Hepatocyte (in vitro differentiated cells): ENCODE data around the gene PLSCR2. TPM values are rescaled to one million over a fixed set of nuclear protein-coding genes. Genes with fewer than 3 reads are reported as not detected.

ENCODE experiments used
- DNase-seq: peaks from one replicate; pipeline ENCODE4 v3.0.0-alpha.2; 2016; ENCODE audit warnings: low spot score
- H2AFZ ChIP-seq: fragments of 200-600 bp; sonication (generic); 2 replicates; pipeline ENCODE4 v1.6.0; 2016; ENCODE audit warnings: antibody characterized with exemption, mild to moderate bottlenecking
- H3K27ac ChIP-seq: fragments of 200-600 bp; sonication (generic); 2 replicates; pipeline ENCODE4 v1.5.1; 2016; ENCODE audit warnings: mild to moderate bottlenecking
- H3K27me3 ChIP-seq: fragments of 200-600 bp; sonication (generic); 2 replicates; pipeline ENCODE4 v1.6.1; 2016
- H3K36me3 ChIP-seq: fragments of 200-600 bp; sonication (generic); replicated peaks from 2 replicates; pipeline ENCODE4 v1.5.1; 2016; ENCODE audit warnings: low read depth; ENCODE audit not compliant: insufficient read depth
- H3K4me1 ChIP-seq: fragments of 200-600 bp; sonication (generic); 2 replicates; pipeline ENCODE4 v1.5.1; 2016; ENCODE audit warnings: mild to moderate bottlenecking, moderate library complexity; ENCODE audit not compliant: insufficient read depth
- H3K4me2 ChIP-seq: fragments of 200-600 bp; sonication (generic); 2 replicates; pipeline ENCODE4 v1.6.0; 2016
- H3K4me3 ChIP-seq: fragments of 200-600 bp; sonication (generic); 2 replicates; pipeline ENCODE4 v1.5.1; 2016; ENCODE audit warnings: mild to moderate bottlenecking
- H3K79me2 ChIP-seq: fragments of 200-600 bp; sonication (generic); 2 replicates; pipeline ENCODE4 v1.6.0; 2017; ENCODE audit warnings: mild to moderate bottlenecking
- H3K9me2 ChIP-seq: fragments of 200-600 bp; sonication (generic); replicated peaks from 2 replicates; pipeline ENCODE4 v1.6.0; 2017; ENCODE audit warnings: mild to moderate bottlenecking; ENCODE audit not compliant: insufficient read depth
- H3K9me3 ChIP-seq: fragments of 200-600 bp; sonication (generic); 2 replicates; pipeline ENCODE4 v1.5.1; 2016; ENCODE audit warnings: low read depth, mild to moderate bottlenecking
- H4K20me1 ChIP-seq: fragments of 200-600 bp; sonication (generic); 2 replicates; pipeline ENCODE4 v1.6.0; 2016; ENCODE audit warnings: mild to moderate bottlenecking; ENCODE audit not compliant: insufficient read depth, poor library complexity, severe bottlenecking
- CTCF ChIP-seq: fragments of 200-600 bp; sonication (generic); IDR thresholded peaks from 2 replicates; pipeline ENCODE4 v1.5.1; 2016; ENCODE audit warnings: antibody characterized with exemption, mild to moderate bottlenecking; ENCODE audit not compliant: poor library complexity
- EZH2 ChIP-seq: fragments of 200-600 bp; sonication (generic); IDR thresholded peaks from 2 replicates; pipeline ENCODE4 v1.6.1; 2016; ENCODE audit warnings: antibody characterized with exemption, mild to moderate bottlenecking, borderline replicate concordance
- EZH2phosphoT487 ChIP-seq: fragments of 200-600 bp; sonication (generic); IDR thresholded peaks from one replicate; pipeline ENCODE4 v1.6.1; 2018; ENCODE audit warnings: antibody characterized with exemption, mild to moderate bottlenecking, low read depth, moderate library complexity; ENCODE audit not compliant: unreplicated experiment, severe bottlenecking
- WGBS: methylation state at CpG from one replicate; pipeline ENCODE4 v1.1.6; 2016; ENCODE audit warnings: low lambda C conversion rate; ENCODE audit errors: missing lambda C conversion rate; 5-methylcytosine and 5-hydroxymethylcytosine counted together
- polyA plus RNA-seq: library from polyadenylated mRNA; unstranded; fragments of >200 nt; fragmentation: Nextera tagmentation; extraction: Ambion mirVana; gene quantifications from 2 replicates; pipeline ENCODE4 v1.2.1, GENCODE V29; 2016
- total RNA-seq: library from RNA; depleted of rRNA; stranded (reverse); fragments of >200 nt; gene quantifications from 2 replicates; pipeline ENCODE4 v1.2.3, GENCODE V29; 2014

The PLSCR2 gene
- total and polyA plus RNA-seq, 2 experiments from 2014 or later, result not detected

GRCh38 chr3:146407956-146408355, 61.4 kb downstream of the PLSCR2 start:
- Histone ChIP-seq H3K9me2 (no peaks in the 10 kb centered on the region), H3K4me3 (no peak overlapping the region), H3K4me2 (no peak overlapping the region), H3K27me3 (no peaks in the 10 kb centered on the region), H3K9me3 (no peaks in the 10 kb centered on the region), H3K4me1 (no peaks in the 10 kb centered on the region), H3K27ac (no peak overlapping the region), H3K36me3 (no peaks in the 10 kb centered on the region), H3K79me2 (no peaks in the 10 kb centered on the region), H4K20me1 (no peaks in the 10 kb centered on the region), H2AFZ (no peak overlapping the region)
- TF ChIP-seq EZH2phosphoT487 (no peak), CTCF (no peak), EZH2 (no peak)
- WGBS, result 65% methylated on average over 7 of the region's 7 CpGs
- no peak for DNase-seq

- Histone ChIP-seq H3K27ac (no peak overlapping the region), H3K27me3 (no peaks in the 10 kb centered on the region), H3K4me1 (no peaks in the 10 kb centered on the region), H3K4me2 (no peak overlapping the region), H3K9me3 (no peaks in the 10 kb centered on the region), H3K9me2 (no peaks in the 10 kb centered on the region), H3K79me2 (no peaks in the 10 kb centered on the region), H3K36me3 (no peaks in the 10 kb centered on the region), H3K4me3 (no peak overlapping the region), H4K20me1 (no peaks in the 10 kb centered on the region), H2AFZ (no peak overlapping the region)
- no peak for DNase-seq
- no peak for TF ChIP-seq CTCF
- no peak for TF ChIP-seq EZH2phosphoT487
- no peak for TF ChIP-seq EZH2
Measured at GRCh38 chr3:146404436-146404835, 64.9 kb downstream of the PLSCR2 start.

GRCh38 chr3:146403792-146404191, 65.6 kb downstream of the PLSCR2 start:
- H3K27ac ChIP-seq, result no peak overlapping the region
- H3K36me3 ChIP-seq, result no peaks in the 10 kb centered on the region
- 85% methylated on average over 3 of the region's 3 CpGs for WGBS
- no peaks in the 10 kb centered on the region for H4K20me1 ChIP-seq
- no peak for DNase-seq
- no peak overlapping the region for H2AFZ ChIP-seq
- TF ChIP-seq EZH2, result no peak
- H3K27me3 ChIP-seq, result no peaks in the 10 kb centered on the region
- H3K4me3 ChIP-seq, result no peak overlapping the region
- H3K9me3 ChIP-seq, result no peaks in the 10 kb centered on the region
- H3K4me1 ChIP-seq, result no peaks in the 10 kb centered on the region
- H3K4me2 ChIP-seq, result no peak overlapping the region
- H3K9me2 ChIP-seq, result no peaks in the 10 kb centered on the region
- no peaks in the 10 kb centered on the region for H3K79me2 ChIP-seq

- TF ChIP-seq CTCF, result no peak
- no peak for TF ChIP-seq EZH2phosphoT487
- TF ChIP-seq EZH2, result no peak
- no peaks in the 10 kb centered on the region for H3K9me3 ChIP-seq
- H3K27me3 ChIP-seq, result no peaks in the 10 kb centered on the region
- H3K79me2 ChIP-seq, result no peaks in the 10 kb centered on the region
- no peak for DNase-seq
- no peak overlapping the region for H2AFZ ChIP-seq
- no peaks in the 10 kb centered on the region for H3K36me3 ChIP-seq
- H3K4me2 ChIP-seq, result no peak overlapping the region
- H4K20me1 ChIP-seq, result no peaks in the 10 kb centered on the region
- WGBS, result 90% methylated on average over 4 of the region's 4 CpGs
- H3K27ac ChIP-seq, result no peak overlapping the region
- no peak overlapping the region for H3K4me3 ChIP-seq
- H3K9me2 ChIP-seq, result no peaks in the 10 kb centered on the region
- H3K4me1 ChIP-seq, result no peaks in the 10 kb centered on the region
Measured at GRCh38 chr3:146396792-146397191, 72.6 kb downstream of the PLSCR2 start.
